Subcutaneous adipose tissue (tissue), 4 donors: ENCODE measurements around the gene TRIM37. TPM values are rescaled to one million over a fixed set of nuclear protein-coding genes. Genes with fewer than 3 reads are reported as not detected.

Experiments
- total RNA-seq, 4 donors: library from RNA; depleted of rRNA; stranded (reverse); fragments of >200 nt; gene quantifications; one replicate each; pipeline ENCODE4 v1.1.0, GENCODE V29; 2016
- TF ChIP-seq, protein P1 (sequence below): fragments of 450-650 bp; IDR thresholded peaks from one replicate; pipeline ENCODE4 v1.5.1; 2016; ENCODE audit warnings: low read depth, mild to moderate bottlenecking, control low read depth, antibody characterized with exemption, moderate library complexity

TRIM37 gene
- total RNA-seq, 4 donors from 2014 or later, result 16.3 to 27.6 (median 17.6) TPM

GRCh38 chr17:59151006-59151405, 44.3 kb upstream of the TRIM37 start:
- TF ChIP-seq, protein P1, sequence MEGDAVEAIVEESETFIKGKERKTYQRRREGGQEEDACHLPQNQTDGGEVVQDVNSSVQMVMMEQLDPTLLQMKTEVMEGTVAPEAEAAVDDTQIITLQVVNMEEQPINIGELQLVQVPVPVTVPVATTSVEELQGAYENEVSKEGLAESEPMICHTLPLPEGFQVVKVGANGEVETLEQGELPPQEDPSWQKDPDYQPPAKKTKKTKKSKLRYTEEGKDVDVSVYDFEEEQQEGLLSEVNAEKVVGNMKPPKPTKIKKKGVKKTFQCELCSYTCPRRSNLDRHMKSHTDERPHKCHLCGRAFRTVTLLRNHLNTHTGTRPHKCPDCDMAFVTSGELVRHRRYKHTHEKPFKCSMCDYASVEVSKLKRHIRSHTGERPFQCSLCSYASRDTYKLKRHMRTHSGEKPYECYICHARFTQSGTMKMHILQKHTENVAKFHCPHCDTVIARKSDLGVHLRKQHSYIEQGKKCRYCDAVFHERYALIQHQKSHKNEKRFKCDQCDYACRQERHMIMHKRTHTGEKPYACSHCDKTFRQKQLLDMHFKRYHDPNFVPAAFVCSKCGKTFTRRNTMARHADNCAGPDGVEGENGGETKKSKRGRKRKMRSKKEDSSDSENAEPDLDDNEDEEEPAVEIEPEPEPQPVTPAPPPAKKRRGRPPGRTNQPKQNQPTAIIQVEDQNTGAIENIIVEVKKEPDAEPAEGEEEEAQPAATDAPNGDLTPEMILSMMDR, result no peak

GRCh38 chr17:59149841-59150511, 43.3 kb upstream of the TRIM37 start:
- TF ChIP-seq, protein P1, result no peak

- TF ChIP-seq, protein P1, result no peak
Measured at GRCh38 chr17:59149051-59149450, 42.4 kb upstream of the TRIM37 start.

DNA sequence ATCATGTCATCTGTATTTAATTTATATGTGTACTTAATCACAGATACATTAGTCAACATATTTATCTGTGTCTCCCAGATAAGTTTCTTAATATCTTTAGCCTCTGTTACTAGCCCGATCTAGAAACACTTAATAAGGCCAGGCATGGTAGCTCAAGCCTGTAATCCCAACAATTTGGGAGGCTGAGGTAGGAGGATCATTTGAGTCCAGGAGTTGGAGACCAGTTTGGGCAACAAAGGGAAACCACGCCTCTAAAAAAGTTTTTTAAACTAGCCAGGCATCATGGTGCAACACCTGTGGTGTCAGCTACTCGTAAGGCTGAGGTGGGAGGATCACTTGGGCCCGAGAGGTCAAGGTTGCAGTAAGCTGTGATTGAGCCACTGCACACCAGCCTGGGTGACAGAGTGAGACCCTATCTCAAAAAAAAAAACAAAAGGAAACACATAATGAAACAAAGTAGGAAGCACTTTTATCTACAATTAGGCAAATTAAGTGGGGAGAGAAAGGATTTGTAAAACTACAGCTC, 39.0 kb upstream of the TRIM37 start:
- TF ChIP-seq, protein P1, result no peak

- TF ChIP-seq, protein P1, result no peak
Measured at GRCh38 chr17:59141860-59142259, 35.2 kb upstream of the TRIM37 start.

DNA sequence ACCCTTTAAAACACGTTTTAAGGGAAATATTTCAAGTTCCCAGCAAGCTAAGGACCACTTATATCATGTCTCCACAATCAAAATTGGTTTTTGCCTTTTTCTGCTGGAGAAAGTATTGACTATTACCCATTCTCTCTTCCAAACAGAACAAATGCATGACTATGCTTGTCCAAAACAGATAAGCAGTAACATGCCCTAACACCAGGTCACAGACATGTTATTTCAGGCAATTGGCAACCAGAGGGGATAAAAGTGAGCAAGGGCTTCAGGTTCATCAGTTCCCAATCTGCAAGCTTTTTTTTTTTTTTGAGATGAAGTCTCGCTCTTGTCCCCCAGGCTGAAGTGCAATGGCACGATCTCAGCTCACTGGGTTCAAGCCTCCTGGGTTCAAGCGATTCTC, 33.3 kb upstream of the TRIM37 start:
- TF ChIP-seq, protein P1, result no peak

DNA sequence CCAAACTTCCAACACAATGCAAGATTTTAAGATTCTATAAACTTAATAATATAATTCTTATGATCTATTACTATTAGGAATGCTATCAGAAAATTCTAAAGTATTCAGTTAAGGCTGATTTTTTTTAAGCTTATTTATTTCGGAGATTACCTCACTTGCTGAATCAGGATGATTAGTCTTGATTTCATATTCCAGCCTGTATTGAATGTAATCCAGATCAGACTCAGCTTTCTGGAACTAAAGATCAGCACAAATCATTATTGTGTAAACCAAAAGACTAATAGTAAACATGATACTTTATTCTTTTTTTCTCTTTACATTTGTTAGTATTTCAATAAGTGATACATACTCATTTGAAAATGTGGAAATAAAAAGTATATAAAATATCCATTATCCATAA, 24.5 kb upstream of the TRIM37 start:
- TF ChIP-seq, protein P1, result no peak
